G401 (cell line): ENCODE results near the gene TNPO1. TPM values are rescaled to one million over a fixed set of nuclear protein-coding genes. Genes with fewer than 3 reads are reported as not detected.
"Not testable (repeated sequence)": the region's sequence is repeated elsewhere in the genome, so short reads cannot be mapped to it uniquely, and the experiment has no call there.

Experiments
- DNase-seq: peaks from one replicate; pipeline ENCODE4 v3.0.0-alpha.2; 2015; ENCODE audit warnings: low spot score
- in situ Hi-C: cut with HindIII; loops from 2 replicates; pipeline ENCODE4 v1.10.0; 2016; ENCODE audit warnings: low sequenced_read_pairs, mixed read lengths
- total RNA-seq: library from RNA; depleted of rRNA; stranded (reverse); fragments of >200 nt; shearing (Covaris generic); gene quantifications from 2 replicates; pipeline ENCODE4 v1.2.3, GENCODE V29; 2014; rRNA removed

The TNPO1 gene
- total RNA-seq, result 107 and 149 TPM in 2 replicates

DNA sequence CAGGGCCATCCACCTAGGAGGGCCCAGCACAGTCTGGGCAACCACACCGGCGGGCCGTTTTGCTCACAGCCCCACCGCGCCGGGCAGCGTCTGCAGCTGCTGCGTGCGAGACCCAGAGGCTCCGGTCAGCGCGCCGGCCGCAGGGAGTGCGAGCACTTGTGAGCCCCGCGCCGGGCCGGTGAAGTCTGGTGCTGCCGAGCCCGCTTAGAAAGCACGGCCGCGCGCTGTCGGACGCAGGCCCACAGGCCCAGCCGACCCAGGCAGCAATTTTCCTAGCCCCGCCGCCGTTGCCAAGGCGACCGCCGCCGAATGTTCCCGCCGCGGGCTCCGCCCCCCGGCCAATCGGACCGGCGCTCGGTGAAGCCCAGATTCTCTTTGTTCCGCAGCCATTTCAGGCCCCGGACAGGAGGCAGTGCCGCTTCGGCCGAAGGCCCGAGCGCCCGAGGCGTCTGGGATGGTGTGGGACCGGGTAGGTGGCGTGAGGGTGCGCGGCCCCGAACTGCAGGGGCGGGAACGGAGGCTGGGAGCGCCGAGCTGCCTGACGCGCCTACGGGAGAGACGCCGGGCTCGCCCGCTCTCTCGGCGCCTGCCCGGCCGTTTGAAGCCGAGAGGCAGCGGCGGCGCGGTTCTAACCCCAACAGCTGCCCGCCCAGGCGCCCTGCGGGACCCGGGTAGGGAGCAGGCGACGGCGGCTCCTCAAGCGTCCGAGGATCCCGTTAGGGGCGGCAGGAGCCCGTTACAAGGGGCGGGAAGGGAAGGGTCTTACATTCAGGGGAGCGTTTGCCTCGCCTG lies at the start of gene TNPO1:
TNPO1 (plus strand) TSS at position 378 of the 792 bp plus-strand sequence; CDS start at position 455, 77 bp downstream.
- in situ Hi-C loops, result no loop called here
- peak; percentile 91 for DNase-seq

- DNase-seq, result no peak
- in situ Hi-C loops, result no loop called here
Observed at GRCh38 chr5:72767289-72768010, 49.0 kb upstream of the TNPO1 start.

GRCh38 chr5:72770266-72770665 lies 46.2 kb upstream of the TNPO1 start:
- DNase-seq, result no peak
- in situ Hi-C loops, result no loop called here

DNA sequence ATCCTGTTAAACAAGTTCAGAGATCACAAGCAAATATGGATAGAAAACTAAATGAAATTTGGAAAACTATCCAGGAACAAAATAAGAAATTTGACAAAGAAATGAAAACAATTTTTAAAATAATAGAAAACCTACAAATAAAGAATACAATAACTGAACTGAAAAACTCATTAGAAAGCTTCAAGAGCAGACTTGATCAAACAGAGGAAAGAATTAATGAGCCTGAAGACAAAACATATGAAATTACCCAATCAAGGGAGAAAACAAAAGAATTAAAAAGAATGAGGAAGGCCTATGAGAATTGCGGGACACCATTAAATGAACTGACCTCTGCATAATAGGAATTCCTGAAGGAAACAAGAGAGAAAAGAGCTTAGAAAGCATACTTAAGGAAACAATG lies 39.8 kb upstream of the TNPO1 start:
- in situ Hi-C loops, result no loop called here
- no peak for DNase-seq

- in situ Hi-C loops, result no loop called here
- no peak for DNase-seq
Observed at GRCh38 chr5:72779520-72779919, 36.9 kb upstream of the TNPO1 start.

GRCh38 chr5:72783354-72783753 lies 33.1 kb upstream of the TNPO1 start:
- DNase-seq, result no peak
- in situ Hi-C loops, result no loop called here

- in situ Hi-C loops, result no loop called here
- no peak for DNase-seq
Observed at GRCh38 chr5:72784129-72784528, 32.3 kb upstream of the TNPO1 start.

- in situ Hi-C loops, result no loop called here
- DNase-seq, result no peak
Observed at GRCh38 chr5:72785801-72786200, 30.7 kb upstream of the TNPO1 start.

DNA sequence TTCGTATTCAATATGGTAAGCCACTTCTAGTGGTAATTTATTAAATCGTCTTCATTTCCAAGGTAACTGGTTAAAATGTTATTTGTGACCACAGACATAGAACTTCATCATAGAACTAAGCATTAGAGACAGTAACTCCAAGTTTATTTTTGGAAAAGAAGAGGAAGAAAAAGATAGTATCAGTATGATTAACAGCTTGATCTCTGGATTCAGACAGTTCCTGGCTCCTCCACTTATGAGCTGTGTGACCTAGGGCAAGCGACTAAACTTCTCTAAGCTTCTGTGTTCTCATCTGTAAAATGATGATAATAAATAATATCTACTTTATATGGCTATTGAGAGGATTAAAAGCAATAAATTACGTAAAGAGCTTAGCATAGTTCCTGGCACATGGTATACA lies 29.8 kb upstream of the TNPO1 start:
- in situ Hi-C loops, result no loop called here
- DNase-seq, result no peak

DNA sequence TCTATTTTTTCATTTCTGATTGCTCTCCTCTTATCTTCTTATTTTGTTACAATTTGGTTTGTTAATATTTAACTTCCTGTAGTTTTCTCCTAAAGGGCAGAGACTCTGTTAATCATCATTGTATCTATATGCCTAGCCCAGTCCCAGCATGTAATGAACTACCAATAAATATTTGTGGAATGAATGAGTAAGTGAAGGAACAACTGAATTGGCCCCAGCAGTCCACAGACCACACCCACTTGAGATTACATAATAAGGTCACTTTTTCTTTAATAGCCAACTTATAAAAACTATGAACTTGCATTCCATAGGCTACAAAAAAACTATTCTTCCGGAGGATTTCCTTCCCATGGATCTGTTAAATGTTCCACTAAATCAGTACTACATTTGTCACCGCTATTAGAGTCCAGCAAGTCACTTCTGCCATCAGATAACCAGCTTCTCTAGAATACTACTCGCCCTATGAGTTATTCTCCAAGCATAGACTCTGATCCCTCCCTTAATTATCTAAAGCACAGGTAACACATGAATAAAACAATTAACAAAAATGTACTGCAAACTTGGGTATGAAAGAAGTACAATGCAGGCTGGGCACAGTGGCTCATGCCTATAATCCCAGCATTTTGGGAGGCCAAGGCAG lies 27.5 kb upstream of the TNPO1 start:
- in situ Hi-C loops, result no loop called here
- DNase-seq, result no peak

- DNase-seq, result no peak
- in situ Hi-C loops, result no loop called here
Observed at GRCh38 chr5:72790186-72790585, 26.3 kb upstream of the TNPO1 start.

DNA sequence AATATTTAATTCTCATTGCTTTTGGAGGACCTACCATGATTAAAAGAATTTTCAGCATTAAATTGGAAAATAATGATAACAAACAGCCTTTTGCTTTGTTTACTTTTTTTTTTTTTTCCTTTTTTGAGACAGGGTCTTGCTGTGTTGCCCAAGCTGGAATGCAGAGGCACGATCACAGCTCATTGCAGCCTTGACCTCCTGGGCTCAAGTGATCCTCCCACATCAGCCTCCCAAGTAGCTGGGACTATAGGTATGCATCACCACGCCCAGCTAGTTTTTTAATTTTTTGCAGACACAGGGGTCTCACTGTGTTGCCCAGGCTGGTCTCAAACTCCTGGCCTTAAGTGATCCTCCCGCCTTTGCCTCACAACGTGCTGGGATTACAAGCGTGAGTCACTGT lies 23.8 kb upstream of the TNPO1 start:
- in situ Hi-C loops, DNase-seq: not testable (repeated sequence)

GRCh38 chr5:72796001-72796400 lies 20.5 kb upstream of the TNPO1 start:
- no peak for DNase-seq
- in situ Hi-C loops, result no loop called here

GRCh38 chr5:72799721-72800120 lies 16.7 kb upstream of the TNPO1 start:
- no peak for DNase-seq
- in situ Hi-C loops, result no loop called here

GRCh38 chr5:72808637-72809036 lies 7.8 kb upstream of the TNPO1 start:
- in situ Hi-C loops, DNase-seq: not testable (repeated sequence)

GRCh38 chr5:72811849-72812248 lies 4.6 kb upstream of the TNPO1 start:
- in situ Hi-C loops, result no loop called here
- no peak for DNase-seq

DNA sequence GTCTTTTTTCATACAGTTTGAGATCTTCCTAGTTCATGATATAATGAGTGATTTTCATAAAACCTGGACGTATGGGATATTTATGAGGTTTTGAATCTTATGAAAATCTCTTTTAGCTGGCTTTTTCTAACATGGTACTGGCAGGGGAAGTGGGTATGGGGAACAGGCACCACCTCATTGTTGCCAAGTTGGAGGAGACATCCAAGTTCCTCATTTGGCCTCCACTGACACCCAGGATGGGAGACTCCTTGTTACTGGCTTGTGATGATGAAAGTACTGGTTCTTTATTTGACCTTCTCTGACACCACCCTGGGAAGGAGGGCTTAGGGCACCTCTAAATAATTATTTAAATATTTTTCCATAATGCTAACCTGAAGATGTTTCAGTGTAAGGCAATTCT lies 4.0 kb upstream of the TNPO1 start:
- in situ Hi-C loops, result no loop called here
- DNase-seq, result no peak

GRCh38 chr5:72814104-72814503 lies 2.4 kb upstream of the TNPO1 start:
- in situ Hi-C loops, result no loop called here
- DNase-seq, result no peak

- no peak for DNase-seq
- in situ Hi-C loops, result no loop called here
Observed at GRCh38 chr5:72814864-72815263, 1.6 kb upstream of the TNPO1 start.

GRCh38 chr5:72815580-72816283 lies 729 bp upstream of the TNPO1 start:
- no peak for DNase-seq
- in situ Hi-C loops, result no loop called here
